Adipose tissue (tissue), 3 donors: Measurements from ENCODE around the gene CLIC6. TPM values are rescaled to one million over a fixed set of nuclear protein-coding genes. Genes with fewer than 3 reads are reported as not detected.
"Not testable (repeated sequence)": the region's sequence is repeated elsewhere in the genome, so short reads cannot be mapped to it uniquely, and the experiment has no call there.

ENCODE experiments used
- H3K27ac ChIP-seq: one replicate; pipeline ENCODE4 v1.5.1; 2013; ENCODE audit warnings: low read depth, low read length
- WGBS, 3 donors: extraction: QIAGEN DNeasy Blood & Tissue Kit; methylation state at CpG; one replicate each; pipeline ENCODE4 v1.1.7; 2013; 5-methylcytosine and 5-hydroxymethylcytosine counted together
- polyA plus RNA-seq, 3 donors: library from polyadenylated mRNA; stranded (reverse); fragments of 200-250 nt; gene quantifications; one replicate each; pipeline ENCODE4 v1.2.3, GENCODE V29; 2013
- donor health status: healthy with polysubstance abuse.
- donor health status: Bipolar disorder and iron deficiency.
- donor health status: healthy.

CLIC6 gene
- polyA plus RNA-seq, 3 donors, result 1.8 to 11.3 (median 2.1) TPM

DNA sequence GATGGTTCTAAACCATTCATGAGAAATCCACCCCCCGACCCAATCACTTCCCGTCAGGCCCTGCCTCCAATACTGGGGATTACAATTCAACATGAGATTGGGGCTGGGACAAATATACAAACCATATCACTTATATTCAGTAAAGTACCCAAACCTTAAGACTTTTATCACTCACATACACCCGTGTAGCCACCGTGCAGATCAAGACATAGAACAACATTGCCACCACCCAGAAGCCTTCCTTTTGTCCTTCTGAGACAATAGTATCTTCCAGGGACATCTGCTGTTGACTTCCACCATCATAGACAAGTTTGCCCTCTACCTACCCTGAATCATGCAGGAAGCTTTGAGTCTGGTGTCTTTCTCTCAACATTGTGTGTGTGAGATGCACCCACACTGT, 37.5 kb downstream of the CLIC6 start:
- 87 to 93% (median 88%) methylated on average over 4 of the region's 4 CpGs for WGBS, 3 donors
- H3K27ac ChIP-seq, result no peak overlapping the region

DNA sequence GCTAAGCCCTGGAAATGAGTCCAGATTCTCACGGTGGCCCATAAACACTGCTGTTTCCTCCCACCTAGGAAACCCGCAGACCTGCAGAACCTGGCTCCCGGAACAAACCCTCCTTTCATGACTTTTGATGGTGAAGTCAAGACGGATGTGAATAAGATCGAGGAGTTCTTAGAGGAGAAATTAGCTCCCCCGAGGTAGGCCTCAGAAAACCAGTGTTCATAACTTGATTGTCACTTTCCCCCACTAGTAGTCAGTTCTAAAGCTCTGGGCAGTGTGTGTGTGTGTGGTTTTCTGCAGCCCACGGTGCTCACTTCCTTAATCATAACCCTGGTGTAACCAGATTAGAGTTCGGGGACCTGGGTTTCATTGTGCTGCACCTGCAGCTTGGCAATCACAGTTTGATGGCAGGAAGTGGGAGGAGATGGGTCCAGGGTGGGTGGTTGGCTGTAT, 39.1 kb downstream of the CLIC6 start:
- WGBS, 3 donors, result 51 to 78% (median 66%) methylated on average over 8 of the region's 8 CpGs

DNA sequence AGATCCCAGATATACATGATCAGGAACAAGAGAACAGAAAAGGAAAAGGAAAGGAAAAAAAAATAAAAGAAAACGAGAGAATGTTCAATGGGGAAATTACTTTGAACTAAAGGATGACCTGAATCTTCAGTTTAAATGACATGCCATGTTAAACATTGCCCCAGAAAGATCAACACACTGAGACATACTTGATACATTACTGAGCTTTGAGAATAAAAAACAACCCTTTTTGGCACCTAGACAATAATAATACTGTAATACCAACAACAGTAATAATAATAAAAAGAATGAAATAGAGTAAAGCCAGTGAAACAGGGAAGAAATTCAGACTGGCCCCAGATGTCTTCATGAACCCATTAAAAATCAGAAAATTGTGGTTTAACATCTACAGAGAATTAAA, 44.8 kb downstream of the CLIC6 start:
- WGBS, 3 donors, result 54 to 71% (median 69%) methylated on average over 1 of the region's 1 CpG
- no peak overlapping the region for H3K27ac ChIP-seq

More for the DNA sequence above, 39.1 kb downstream of the CLIC6 start:
- H3K27ac ChIP-seq, result no peak overlapping the region

DNA sequence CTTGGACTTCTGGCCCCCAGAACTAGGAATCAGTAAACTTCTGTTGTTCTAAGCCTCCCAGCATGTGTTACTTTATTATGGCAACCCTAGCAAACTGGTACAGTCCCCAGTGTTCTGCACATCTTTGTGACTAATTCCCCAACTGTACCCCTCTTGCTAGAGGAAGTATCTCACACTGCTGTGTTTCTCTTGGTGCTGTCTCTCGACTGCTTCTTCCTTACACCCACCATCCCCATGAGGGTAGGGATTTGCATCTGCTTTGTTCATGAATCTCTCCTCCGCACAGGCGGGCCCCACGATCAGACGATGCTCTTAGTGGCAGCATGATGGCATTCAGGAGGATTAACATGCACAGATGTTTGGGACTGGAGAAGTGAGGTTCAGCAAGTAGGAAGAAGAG, 46.7 kb downstream of the CLIC6 start:
- no peak overlapping the region for H3K27ac ChIP-seq
- WGBS, 3 donors, result 84 to 93% (median 87%) methylated on average over 5 of the region's 5 CpGs

DNA sequence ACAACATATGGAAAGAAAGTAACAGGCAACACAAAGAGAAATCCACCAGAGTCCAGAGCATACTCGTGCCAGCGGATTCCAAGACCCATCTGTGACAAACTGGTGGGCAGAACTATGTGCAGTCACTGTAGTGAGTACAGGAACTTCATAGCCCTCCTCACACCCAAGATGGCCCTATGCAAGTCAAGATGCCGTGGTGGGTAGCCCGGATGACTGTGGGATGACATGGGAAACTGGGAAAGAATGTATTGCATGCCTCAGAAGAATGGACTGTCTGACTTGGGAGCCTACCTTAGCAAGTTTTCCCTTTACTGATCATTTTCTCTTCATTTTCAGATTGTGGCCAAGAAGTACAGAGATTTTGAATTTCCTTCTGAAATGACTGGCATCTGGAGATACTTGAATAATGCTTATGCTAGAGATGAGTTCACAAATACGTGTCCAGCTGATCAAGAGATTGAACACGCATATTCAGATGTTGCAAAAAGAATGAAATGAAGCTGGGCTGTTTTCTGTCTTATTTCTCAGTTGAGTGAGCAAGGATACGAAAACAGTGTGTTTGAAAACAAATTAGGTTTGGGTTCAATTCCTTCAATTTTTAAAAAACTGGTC, 47.3 kb downstream of the CLIC6 start:
- no peak overlapping the region for H3K27ac ChIP-seq
- WGBS, 3 donors, result 87 to 93% (median 91%) methylated on average over 7 of the region's 7 CpGs

DNA sequence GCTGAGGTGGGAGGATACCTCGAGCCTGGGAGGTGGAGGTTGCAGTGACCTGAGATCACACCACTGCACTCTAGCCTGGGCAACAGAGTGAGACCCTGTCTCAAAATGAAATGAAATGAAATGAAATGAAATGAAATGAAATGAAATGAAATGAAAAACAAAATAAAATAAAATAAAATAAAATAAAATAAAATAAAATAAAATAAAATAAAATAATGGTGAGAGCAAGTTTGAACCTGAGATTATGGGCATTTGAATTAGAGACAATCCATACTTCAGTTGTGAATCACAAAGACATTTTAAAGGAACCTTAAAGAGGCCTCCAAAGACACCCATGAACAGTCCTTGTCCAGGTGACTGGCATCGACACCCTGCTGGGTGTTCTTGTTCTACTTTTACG, 49.7 kb downstream of the CLIC6 start:
- not testable (repeated sequence) for H3K27ac ChIP-seq
- 92 to 96% (median 95%) methylated on average over 3 of the region's 3 CpGs for WGBS, 3 donors

DNA sequence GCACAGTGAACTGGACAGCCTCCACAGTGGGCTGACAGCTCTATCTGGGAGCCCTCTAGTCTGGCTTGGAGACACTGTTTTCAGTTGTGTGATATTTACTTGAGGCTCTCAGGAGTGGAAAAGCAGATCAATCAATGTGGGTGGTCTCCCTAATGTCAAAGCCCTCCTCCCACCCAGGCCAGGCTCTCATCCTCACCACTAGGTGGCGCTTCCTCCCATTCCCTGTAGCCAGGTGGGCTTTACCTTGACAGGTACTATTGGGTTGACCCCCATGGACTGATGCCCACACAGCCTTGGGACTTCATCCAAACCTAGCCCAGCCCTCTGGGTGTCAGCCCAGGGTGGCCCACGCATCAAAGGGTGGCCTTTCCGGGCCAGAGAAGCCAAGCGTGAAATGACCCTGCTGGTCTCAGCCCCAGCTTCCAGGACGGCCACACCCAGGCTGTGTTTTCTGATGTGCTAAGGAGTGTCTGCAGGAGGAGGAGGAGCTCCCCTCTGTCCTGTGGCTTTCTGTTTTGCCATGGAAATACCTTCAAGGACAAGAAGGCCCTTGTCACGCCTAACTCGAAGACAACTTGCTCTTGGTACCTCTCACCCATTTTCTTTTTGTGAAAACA, 54.0 kb downstream of the CLIC6 start:
- H3K27ac ChIP-seq, result no peak overlapping the region
- 75 to 82% (median 80%) methylated on average over 7 of the region's 7 CpGs for WGBS, 3 donors

DNA sequence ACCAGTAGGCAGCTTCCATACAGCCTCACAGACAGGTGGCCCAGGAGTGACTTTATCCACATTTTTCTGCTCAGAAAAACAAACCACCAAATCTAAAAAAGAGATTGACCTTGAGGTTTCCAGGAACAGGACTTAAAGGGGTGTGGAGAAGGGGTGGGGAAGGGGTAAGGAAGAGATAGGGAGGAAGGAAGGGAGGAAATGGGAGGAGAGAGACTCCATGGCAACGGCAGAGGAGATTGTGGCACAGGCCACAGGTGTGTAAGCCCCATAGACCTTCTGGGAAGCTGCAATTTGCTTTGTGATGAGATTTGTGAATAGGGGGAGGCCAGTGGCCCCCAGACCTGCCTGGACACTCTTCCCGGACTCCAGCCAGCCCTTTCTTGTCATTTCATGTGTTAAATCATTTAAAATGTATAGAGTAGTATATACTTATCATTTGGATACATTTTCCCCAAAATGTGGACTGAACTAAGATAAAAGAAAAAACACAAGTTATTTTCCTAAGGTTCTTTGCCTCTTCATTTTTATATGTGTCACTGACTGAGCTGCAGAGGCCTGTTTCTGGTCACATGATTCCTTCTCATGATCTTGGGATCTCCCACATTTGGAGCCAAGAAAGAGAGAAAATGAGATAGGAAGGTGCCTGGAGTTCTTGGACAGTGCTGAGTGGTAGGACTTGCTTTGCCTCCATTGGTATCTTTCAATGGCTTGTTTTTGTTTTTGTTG, 55.5 kb downstream of the CLIC6 start:
- WGBS, 3 donors, result 42 to 56% (median 51%) methylated on average over 2 of the region's 2 CpGs

DNA sequence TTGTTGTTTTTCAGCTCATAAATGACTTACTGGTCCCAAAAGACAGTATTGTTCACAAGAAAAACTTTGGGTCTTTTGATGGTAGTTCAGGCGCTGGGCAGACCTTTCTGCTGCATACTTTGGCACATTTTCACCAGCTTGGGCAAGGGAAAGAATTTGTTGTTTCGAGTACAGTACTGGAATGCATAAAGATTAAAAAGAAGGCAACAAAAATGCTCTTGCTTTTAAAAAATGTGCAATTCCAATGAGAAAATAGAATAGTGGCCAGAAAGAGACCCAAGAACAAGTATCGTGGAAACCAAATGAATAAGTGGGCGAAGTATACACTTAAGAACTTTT, 56.0 kb downstream of the CLIC6 start:
- no peak overlapping the region for H3K27ac ChIP-seq
- WGBS, 3 donors, result 65 to 83% (median 76%) methylated on average over 4 of the region's 4 CpGs

More for the DNA sequence above, 55.5 kb downstream of the CLIC6 start:
- no peak overlapping the region for H3K27ac ChIP-seq

DNA sequence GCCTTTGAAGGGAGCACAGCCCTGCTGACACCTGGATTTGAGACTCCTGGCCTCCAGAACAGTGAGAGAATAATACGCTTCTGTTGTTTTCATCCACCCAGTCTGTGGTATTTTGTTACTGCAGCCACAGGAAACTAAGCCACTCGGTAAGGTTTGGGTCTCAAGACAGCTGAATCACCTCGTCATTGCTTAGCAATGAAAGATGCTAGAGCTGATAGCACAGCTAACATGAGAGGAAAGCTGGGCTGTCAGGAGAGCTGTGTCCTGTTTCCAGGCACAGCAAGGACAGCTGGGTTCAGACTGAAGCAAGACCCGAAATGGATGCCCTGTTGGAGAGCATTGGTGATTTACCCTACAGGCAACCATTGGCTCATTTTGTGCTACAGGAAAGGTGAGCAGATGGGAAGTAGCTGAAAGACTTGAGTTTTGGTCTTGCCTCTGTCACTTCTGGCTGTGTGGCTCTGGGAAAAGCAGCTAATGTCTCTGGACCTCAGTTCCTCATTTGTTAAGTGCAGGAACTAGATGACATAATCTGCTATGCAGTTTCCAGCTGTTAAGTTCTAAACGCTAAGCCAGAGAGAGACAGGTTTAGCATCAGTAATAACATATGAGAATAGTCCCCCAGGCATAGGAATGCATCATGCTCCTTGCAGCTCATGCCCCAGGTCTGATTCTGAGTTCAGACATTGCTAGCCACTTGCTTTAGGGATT, 58.0 kb downstream of the CLIC6 start:
- WGBS, 3 donors, result 46 to 80% (median 61%) methylated on average over 5 of the region's 5 CpGs
- H3K27ac ChIP-seq, result no peak overlapping the region

DNA sequence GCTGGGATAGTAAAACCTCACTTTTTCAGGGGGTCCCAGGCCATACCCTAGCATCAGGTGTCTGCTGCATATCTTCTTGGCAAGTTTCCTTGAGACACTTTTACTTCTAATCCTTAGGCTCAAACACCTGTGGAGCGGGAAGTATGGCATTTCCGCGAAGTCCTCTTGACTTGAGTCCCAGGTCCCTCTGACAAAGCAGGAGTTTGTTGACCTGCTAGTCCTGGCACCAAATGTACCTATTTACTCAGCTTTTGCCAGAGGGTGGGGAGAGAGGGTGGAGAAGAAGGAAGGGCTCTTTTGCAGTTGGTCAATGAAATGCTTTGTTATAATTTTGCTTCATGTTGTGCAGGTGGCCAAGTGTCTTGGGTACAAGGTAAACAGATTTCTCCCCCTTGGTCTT, 59.7 kb downstream of the CLIC6 start:
- no peak overlapping the region for H3K27ac ChIP-seq
- WGBS, 3 donors, result 28 to 97% (median 93%) methylated on average over 3 of the region's 3 CpGs

DNA sequence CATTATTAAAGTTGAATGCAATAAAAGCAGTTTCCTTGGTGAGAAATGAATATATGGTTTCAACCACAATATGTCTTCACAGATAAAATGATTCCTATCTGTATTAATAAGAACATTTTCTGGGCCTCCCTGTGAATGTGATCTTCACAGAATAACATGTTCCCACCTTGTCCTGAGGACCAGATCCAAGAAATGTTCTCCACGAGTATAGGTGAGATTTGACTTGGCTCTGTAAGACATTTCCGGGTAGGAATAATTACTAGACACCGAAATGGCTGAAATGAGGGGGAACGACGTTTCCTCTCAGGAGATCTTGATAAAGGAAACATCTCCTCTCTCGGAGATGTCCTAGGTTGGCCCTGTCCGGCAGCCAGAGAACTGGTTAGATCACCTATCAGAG, 61.4 kb downstream of the CLIC6 start:
- 86 to 89% (median 87%) methylated on average over 7 of the region's 7 CpGs for WGBS, 3 donors
- no peak overlapping the region for H3K27ac ChIP-seq

DNA sequence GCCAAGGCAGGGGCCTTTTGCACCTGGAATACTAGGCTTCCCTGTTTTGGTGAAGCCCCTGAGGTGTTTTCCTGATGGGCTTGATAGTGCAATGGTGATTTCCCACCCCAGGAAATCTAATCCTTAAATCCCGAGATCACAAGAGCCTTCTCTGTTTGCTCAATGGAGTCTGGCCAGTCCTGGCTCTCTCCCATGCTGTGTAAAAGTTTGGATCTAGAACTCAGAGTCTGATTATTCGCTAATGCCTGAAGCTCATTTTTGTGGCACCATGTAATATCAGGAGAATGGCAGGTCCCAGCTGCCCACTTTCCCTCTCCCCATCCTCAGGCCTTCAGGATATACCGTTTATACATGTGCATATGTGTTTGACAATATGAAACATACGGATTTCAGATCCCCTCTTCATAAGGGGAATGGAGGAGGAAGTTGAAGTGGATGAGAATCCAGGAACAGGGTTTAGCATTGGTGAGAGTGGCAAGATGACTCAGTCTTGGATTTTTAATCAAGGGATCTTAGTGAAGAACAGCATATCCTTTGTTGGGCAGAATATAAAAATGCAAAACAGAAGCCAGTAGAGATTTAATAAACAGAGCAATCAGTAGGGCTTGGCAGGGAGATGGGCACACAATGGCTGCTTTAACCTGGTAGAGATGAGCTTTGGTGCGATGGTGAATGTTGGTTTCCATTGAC, 62.1 kb downstream of the CLIC6 start:
- no peak overlapping the region for H3K27ac ChIP-seq
- WGBS, 3 donors, result 83 to 89% (median 87%) methylated on average over 5 of the region's 5 CpGs

DNA sequence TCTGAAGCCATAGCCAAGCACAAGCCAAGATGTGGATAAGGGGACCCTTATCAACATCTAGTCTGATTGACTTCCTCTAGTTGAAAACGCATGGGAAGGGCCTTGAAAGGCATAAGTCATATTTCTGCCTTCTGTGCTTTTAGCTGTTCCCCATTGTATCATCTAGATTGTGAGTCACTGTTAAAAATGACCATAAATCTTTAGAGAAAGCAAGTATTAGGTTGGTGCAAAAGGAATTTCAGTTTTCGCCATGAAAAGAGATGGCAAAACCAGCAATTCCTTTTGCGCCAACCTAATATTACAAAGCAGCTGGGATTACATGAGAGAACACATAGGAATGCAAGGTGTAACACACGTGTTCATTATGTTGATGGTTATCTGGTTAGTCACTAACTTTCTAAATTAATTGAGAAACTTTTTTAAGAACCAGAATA, 63.6 kb downstream of the CLIC6 start:
- WGBS, 3 donors, result 79 to 83% (median 83%) methylated on average over 4 of the region's 4 CpGs
- no peak overlapping the region for H3K27ac ChIP-seq

DNA sequence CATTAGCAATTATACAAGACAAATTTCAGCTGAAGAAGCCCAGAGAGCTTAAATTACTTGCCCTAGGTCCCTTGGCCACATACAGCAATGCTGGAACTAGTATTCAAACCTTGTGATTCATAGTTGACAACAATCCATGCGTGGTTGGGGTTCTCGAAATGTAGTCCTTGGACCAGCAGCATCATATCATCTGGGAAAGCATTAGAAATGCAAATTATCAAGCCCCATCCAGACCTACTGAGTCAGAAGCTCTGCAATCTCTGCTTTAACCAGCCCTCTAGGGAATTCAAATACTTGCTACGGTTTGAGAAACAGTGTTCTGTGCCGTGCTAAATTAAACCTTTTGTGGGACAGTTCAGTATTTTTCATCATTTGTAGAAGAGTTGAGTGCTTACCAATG, 65.1 kb downstream of the CLIC6 start:
- 86 to 96% (median 88%) methylated on average over 4 of the region's 4 CpGs for WGBS, 3 donors
- H3K27ac ChIP-seq, result no peak overlapping the region

DNA sequence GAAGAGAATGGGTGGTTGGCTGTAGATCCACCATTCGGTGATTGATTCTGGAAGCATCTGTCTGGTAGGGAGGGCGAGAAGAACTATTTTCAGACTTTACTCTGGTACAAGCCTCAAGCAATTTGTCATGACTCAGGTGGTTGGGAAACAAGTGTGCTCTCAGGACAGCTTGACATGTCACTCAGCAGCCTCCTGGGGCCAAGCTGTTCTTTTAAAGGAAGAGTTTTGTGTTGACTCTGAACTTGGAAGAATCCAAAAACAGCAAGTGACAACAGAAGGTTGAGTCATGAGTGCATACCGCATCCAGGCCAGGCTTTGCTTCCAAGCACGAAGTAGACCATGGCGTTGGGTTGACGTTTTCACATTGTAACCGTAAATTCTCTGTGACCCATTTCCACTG, 65.9 kb downstream of the CLIC6 start:
- no peak overlapping the region for H3K27ac ChIP-seq
- 93 to 94% (median 93%) methylated on average over 7 of the region's 7 CpGs for WGBS, 3 donors

DNA sequence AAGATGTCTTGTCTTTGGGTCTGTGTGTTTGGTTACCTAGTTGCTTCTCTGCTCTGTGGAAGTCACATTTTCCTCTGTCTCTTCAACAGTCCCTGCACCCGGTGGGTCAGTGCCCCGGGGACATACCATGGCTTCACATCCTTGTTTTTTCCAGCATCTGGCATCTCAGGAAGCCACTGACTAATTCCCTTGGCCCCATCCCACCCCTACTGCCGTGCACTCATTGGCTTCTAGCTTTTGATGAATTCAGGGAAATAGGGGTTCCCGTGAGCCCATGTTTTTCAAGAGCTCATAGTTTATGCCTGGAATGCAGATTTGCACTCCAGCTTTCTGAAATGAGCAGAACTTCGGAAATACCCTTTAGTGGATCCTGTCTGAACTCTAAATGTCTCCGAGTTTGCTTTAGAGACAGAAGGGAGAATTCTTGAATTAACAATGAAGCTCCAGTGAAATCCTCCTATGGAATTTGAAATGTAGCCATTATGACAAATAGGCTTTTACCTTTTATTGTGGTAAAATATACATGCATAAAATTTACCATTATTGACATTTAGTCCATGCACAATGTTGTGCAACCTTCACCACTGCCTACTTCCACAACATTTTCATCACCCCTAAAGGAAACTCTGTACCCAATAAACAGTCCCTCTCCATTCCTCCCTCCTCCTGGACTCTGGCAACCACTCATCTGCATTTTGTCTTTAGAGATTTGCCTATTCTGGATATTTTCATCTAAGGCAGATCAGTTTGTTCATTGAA, 67.5 kb downstream of the CLIC6 start:
- H3K27ac ChIP-seq, result no peak overlapping the region
- WGBS, 3 donors, result 66 to 75% (median 73%) methylated on average over 6 of the region's 6 CpGs

DNA sequence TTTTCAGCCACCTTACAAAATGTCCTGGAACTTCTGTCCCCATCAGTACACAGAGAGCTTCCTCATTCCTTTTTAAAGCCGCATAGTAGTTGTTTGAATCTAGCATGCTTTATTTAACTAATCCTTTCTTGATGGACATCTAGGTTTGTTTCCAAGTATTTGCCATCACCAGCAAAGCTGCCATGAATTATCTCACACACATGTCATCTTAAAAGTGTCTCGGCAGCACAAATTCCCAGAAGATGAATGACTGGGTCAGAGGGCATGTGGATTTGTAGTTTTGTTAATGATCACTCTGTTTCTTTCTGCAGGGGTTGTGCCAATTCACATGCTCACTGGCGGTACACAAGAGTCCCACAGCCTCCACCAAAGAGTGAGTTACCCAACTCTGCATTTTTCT, 68.3 kb downstream of the CLIC6 start:
- 33 to 59% (median 54%) methylated on average over 3 of the region's 3 CpGs for WGBS, 3 donors
- H3K27ac ChIP-seq, result no peak overlapping the region
